ENCODE measurements around the gene SLC22A6. TPM values are rescaled to one million over a fixed set of nuclear protein-coding genes. Genes with fewer than 3 reads are reported as not detected.

SLC22A6 gene
- total RNA-seq, 1 donor = not detected

GRCh38 chr11:63019506-63019905 lies 34.7 kb upstream of the SLC22A6 start:
- no peak overlapping the region for H3K4me3 ChIP-seq (ENCODE audit: low read depth, low read length)
- TF ChIP-seq CTCF (IDR thresholded peaks at IDR 0.05; ENCODE audit: insufficient read depth, low read length) = no peak
- no peak for DNase-seq (ENCODE audit: low read depth)

- H3K4me3 ChIP-seq (ENCODE audit: low read depth, low read length) = no peak overlapping the region
- TF ChIP-seq CTCF (IDR thresholded peaks at IDR 0.05; ENCODE audit: insufficient read depth, low read length) = no peak
- DNase-seq (ENCODE audit: low read depth) = no peak
These were observed 32.7 kb upstream of the SLC22A6 start for GRCh38 chr11:63017306-63017974.

GRCh38 chr11:63015521-63016215 lies 30.9 kb upstream of the SLC22A6 start, which contains the start of gene SLC22A8:
Gene SLC22A8 (minus strand): TSS chr11:63015841. CDS start chr11:63014958, 883 bp downstream.
- TF ChIP-seq CTCF (IDR thresholded peaks at IDR 0.05; ENCODE audit: insufficient read depth, low read length) = no peak
- H3K4me3 ChIP-seq (ENCODE audit: low read depth, low read length) = no peak within 1 kb of the TSS
- no peak for DNase-seq (ENCODE audit: low read depth)

GRCh38 chr11:63014408-63015055 lies 29.8 kb upstream of the SLC22A6 start:
- no peak overlapping the region for H3K4me3 ChIP-seq (ENCODE audit: low read depth, low read length)
- TF ChIP-seq CTCF (IDR thresholded peaks at IDR 0.05; ENCODE audit: insufficient read depth, low read length) = no peak
- no peak for DNase-seq (ENCODE audit: low read depth)

- no peak for DNase-seq (ENCODE audit: low read depth)
- no peak for TF ChIP-seq CTCF (IDR thresholded peaks at IDR 0.05; ENCODE audit: insufficient read depth, low read length)
- H3K4me3 ChIP-seq (ENCODE audit: low read depth, low read length) = no peak overlapping the region
These were observed 28.1 kb upstream of the SLC22A6 start for GRCh38 chr11:63012839-63013238.

- no peak overlapping the region for H3K4me3 ChIP-seq (ENCODE audit: low read depth, low read length)
- TF ChIP-seq CTCF (IDR thresholded peaks at IDR 0.05; ENCODE audit: insufficient read depth, low read length) = no peak
- no peak for DNase-seq (ENCODE audit: low read depth)
These were observed 27.7 kb upstream of the SLC22A6 start for GRCh38 chr11:63012430-63012829.
